GM03348 (cell line): ENCODE measurements around the gene TJP2.

Source experiments
- DNase-seq: peaks from one replicate; pipeline ENCODE4 v3.0.0; 2012; ENCODE audit warnings: low spot score

TJP2 gene

GRCh38 chr9:69232135-69232534, 58.1 kb downstream of the TJP2 start:
- no peak for DNase-seq

GRCh38 chr9:69234683-69235082, 60.6 kb downstream of the TJP2 start:
- no peak for DNase-seq

GRCh38 chr9:69236188-69236587, 62.1 kb downstream of the TJP2 start:
- no peak for DNase-seq

GRCh38 chr9:69237702-69238295, 63.7 kb downstream of the TJP2 start:
- DNase-seq, result no peak

GRCh38 chr9:69243116-69243515, 69.0 kb downstream of the TJP2 start:
- DNase-seq, result no peak

- no peak for DNase-seq
Observed at GRCh38 chr9:69246629-69247028, 72.6 kb downstream of the TJP2 start.

- no peak for DNase-seq
Observed at GRCh38 chr9:69248005-69248404, 73.9 kb downstream of the TJP2 start.

- DNase-seq, result no peak
Observed at GRCh38 chr9:69249337-69249736, 75.3 kb downstream of the TJP2 start.

GRCh38 chr9:69250681-69251080, 76.6 kb downstream of the TJP2 start:
- no peak for DNase-seq

- no peak for DNase-seq
Observed at GRCh38 chr9:69252436-69252835, 78.4 kb downstream of the TJP2 start.

GRCh38 chr9:69253057-69253456, 79.0 kb downstream of the TJP2 start:
- peak; percentile 17 for DNase-seq

GRCh38 chr9:69254223-69254622, 80.1 kb downstream of the TJP2 start:
- no peak for DNase-seq

- DNase-seq, result no peak
Observed at GRCh38 chr9:69255591-69255990, 81.5 kb downstream of the TJP2 start.

GRCh38 chr9:69258551-69258950, 84.5 kb downstream of the TJP2 start:
- no peak for DNase-seq

GRCh38 chr9:69260161-69260560, 86.1 kb downstream of the TJP2 start:
- no peak for DNase-seq

GRCh38 chr9:69261636-69262035, 87.6 kb downstream of the TJP2 start:
- no peak for DNase-seq

GRCh38 chr9:69264526-69264925, 90.4 kb downstream of the TJP2 start:
- no peak for DNase-seq

- DNase-seq, result no peak
Observed at GRCh38 chr9:69265891-69266290, 91.8 kb downstream of the TJP2 start.

GRCh38 chr9:69272212-69272611, 98.1 kb downstream of the TJP2 start:
- no peak for DNase-seq

GRCh38 chr9:69273161-69273560, 99.1 kb downstream of the TJP2 start:
- DNase-seq, result no peak

GRCh38 chr9:69276775-69277174, 102.7 kb downstream of the TJP2 start:
- no peak for DNase-seq

- no peak for DNase-seq
Observed at GRCh38 chr9:69279084-69279731, 105.1 kb downstream of the TJP2 start.

- no peak for DNase-seq
Observed at GRCh38 chr9:69279733-69280132, 105.7 kb downstream of the TJP2 start.

- no peak for DNase-seq
Observed at GRCh38 chr9:69283003-69283402, 108.9 kb downstream of the TJP2 start.
